GM21423 (cell line): ENCODE data around the gene IRS2.

ENCODE experiments used
- ATAC-seq: cut with Tn5 transposase; IDR thresholded peaks from one replicate; pipeline ENCODE4 v1.9.1; 2021; ENCODE audit warnings: mild to moderate bottlenecking, moderate library complexity; ENCODE audit not compliant: unreplicated experiment

IRS2 gene

GRCh38 chr13:109756778-109757177, 29.6 kb downstream of the IRS2 start:
- ATAC-seq: no peak

GRCh38 chr13:109755997-109756396, 30.4 kb downstream of the IRS2 start:
- no peak for ATAC-seq

- ATAC-seq: no peak
Measured at GRCh38 chr13:109755551-109755950, 30.8 kb downstream of the IRS2 start.

- ATAC-seq: no peak
Measured at GRCh38 chr13:109751477-109751876, 34.9 kb downstream of the IRS2 start.

GRCh38 chr13:109750221-109750775, 36.1 kb downstream of the IRS2 start:
- ATAC-seq: no peak

GRCh38 chr13:109749365-109749764, 37.0 kb downstream of the IRS2 start:
- ATAC-seq: no peak

- ATAC-seq: no peak
Measured at GRCh38 chr13:109748677-109749076, 37.7 kb downstream of the IRS2 start.

- ATAC-seq: no peak
Measured at GRCh38 chr13:109747524-109747923, 38.9 kb downstream of the IRS2 start.

- no peak for ATAC-seq
Measured at GRCh38 chr13:109746364-109746763, 40.0 kb downstream of the IRS2 start.

- ATAC-seq: no peak
Measured at GRCh38 chr13:109745702-109746101, 40.7 kb downstream of the IRS2 start.

- no peak for ATAC-seq
Measured at GRCh38 chr13:109745060-109745459, 41.3 kb downstream of the IRS2 start.

GRCh38 chr13:109744512-109745051, 41.8 kb downstream of the IRS2 start:
- no peak for ATAC-seq

- peak; percentile 89 for ATAC-seq
Measured at GRCh38 chr13:109743706-109744453, 42.5 kb downstream of the IRS2 start.

GRCh38 chr13:109741966-109742365, 44.4 kb downstream of the IRS2 start:
- ATAC-seq: no peak

- ATAC-seq: no peak
Measured at GRCh38 chr13:109740721-109741120, 45.7 kb downstream of the IRS2 start.

- ATAC-seq: no peak
Measured at GRCh38 chr13:109740121-109740520, 46.3 kb downstream of the IRS2 start.

GRCh38 chr13:109738298-109738746, 48.1 kb downstream of the IRS2 start:
- no peak for ATAC-seq

GRCh38 chr13:109737606-109738005, 48.8 kb downstream of the IRS2 start:
- no peak for ATAC-seq

GRCh38 chr13:109737046-109737573, 49.3 kb downstream of the IRS2 start:
- ATAC-seq: no peak

- no peak for ATAC-seq
Measured at GRCh38 chr13:109735436-109735966, 50.9 kb downstream of the IRS2 start.

- ATAC-seq: no peak
Measured at GRCh38 chr13:109734002-109734785, 52.2 kb downstream of the IRS2 start.
